ENCODE measurements around the gene ANXA5.

- no peak for TF ChIP-seq CTCF (IDR thresholded peaks at IDR 0.05; ENCODE audit: low read depth, low read length)
- no peak for TF ChIP-seq POLR2A (IDR thresholded peaks at IDR 0.05; ENCODE audit: extremely low read depth, insufficient read length)
- TF ChIP-seq, protein P1, sequence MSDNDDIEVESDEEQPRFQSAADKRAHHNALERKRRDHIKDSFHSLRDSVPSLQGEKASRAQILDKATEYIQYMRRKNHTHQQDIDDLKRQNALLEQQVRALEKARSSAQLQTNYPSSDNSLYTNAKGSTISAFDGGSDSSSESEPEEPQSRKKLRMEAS (IDR thresholded peaks at IDR 0.05; ENCODE audit: low read depth, low read length), result no peak
- TF ChIP-seq MYC (IDR thresholded peaks at IDR 0.05; ENCODE audit: low read depth, low read length), result no peak
Observed at GRCh38 chr4:121650741-121651140, 46.0 kb downstream of the ANXA5 start.

Measured in NB4 (cell line).